HEK293T (cell line): ENCODE results near the gene KCNE4.

ENCODE experiments used
- ARNT ChIP-seq: fragments of 450-650 bp; IDR thresholded peaks from 2 replicates; pipeline ENCODE4 v1.6.1; 2017; ENCODE audit warnings: mild to moderate bottlenecking
- BHLHE40 ChIP-seq: fragments of 450-650 bp; IDR thresholded peaks from 2 replicates; pipeline ENCODE4 v1.6.1; 2016; ENCODE audit warnings: mild to moderate bottlenecking, moderate library complexity, borderline replicate concordance
- ELF4 ChIP-seq: fragments of 450-650 bp; IDR thresholded peaks from 2 replicates; pipeline ENCODE4 v1.6.1; 2017; ENCODE audit warnings: antibody characterized with exemption
- FOXA1 ChIP-seq: fragments of 450-650 bp; IDR thresholded peaks from 2 replicates; pipeline ENCODE4 v1.6.1; 2016; ENCODE audit warnings: mild to moderate bottlenecking
- L3MBTL2 ChIP-seq: fragments of 450-650 bp; conservative IDR thresholded peaks from 2 replicates; pipeline ENCODE4 v1.6.1; 2016; ENCODE audit warnings: mild to moderate bottlenecking
- PKNOX1 ChIP-seq: fragments of 450-650 bp; IDR thresholded peaks from 2 replicates; pipeline ENCODE4 v1.6.1; 2016
- SUZ12 ChIP-seq: fragments of 450-650 bp; IDR thresholded peaks from 2 replicates; pipeline ENCODE4 v1.6.1; 2016; ENCODE audit warnings: mild to moderate bottlenecking
- ZNF384 ChIP-seq: fragments of 450-650 bp; IDR thresholded peaks from 2 replicates; pipeline ENCODE4 v1.6.1; 2016

- TF ChIP-seq FOXA1 (no peak), ZNF384 (no peak), BHLHE40 (no peak), ELF4 (no peak), L3MBTL2 (no peak), PKNOX1 (no peak), SUZ12 (no peak), ARNT (no peak)
Observed at GRCh38 chr2:223090540-223091235, 38.7 kb downstream of the KCNE4 start.
